Stomach (tissue), 9 donors: Measurements from ENCODE around the gene STK11. TPM values are rescaled to one million over a fixed set of nuclear protein-coding genes. Genes with fewer than 3 reads are reported as not detected.
A peak's percentile ranks its signal among the peaks of the same experiment; 100 is the strongest.

Source experiments
- DNase-seq, 2 donors: peaks; one replicate each; pipeline versions ENCODE4 v3.0.0 to v3.0.0-alpha.2; 2013 to 2019
- H3K27ac ChIP-seq, 5 donors: fragments of 200-600 bp in 4 of 5; sonication (generic) in 4 of 5; one replicate each; pipeline ENCODE4 v1.5.1; 2013 to 2019; ENCODE audit warnings: mild to moderate bottlenecking in 1 of 5, moderate library complexity in 1 of 5
- H3K27me3 ChIP-seq, 3 donors: fragments of 200-600 bp; sonication (generic); one replicate each; pipeline ENCODE4 v1.5.1; 2017 to 2019; ENCODE audit warnings: mixed run types in 1 of 3
- H3K36me3 ChIP-seq, 4 donors: fragments of 200-600 bp; sonication (generic); 1 replicate in 3 of 4; 2 replicates in 1 of 4; pipeline ENCODE4 v1.5.1; 2016 to 2019
- H3K4me1 ChIP-seq, 4 donors: fragments of 200-600 bp; sonication (generic); one replicate each; pipeline ENCODE4 v1.5.1; 2016 to 2019
- H3K4me3 ChIP-seq, 4 donors: fragments of 200-600 bp; sonication (generic) in 3 of 4; one replicate each; pipeline ENCODE4 v1.5.1; 2016 to 2019; ENCODE audit warnings: mild to moderate bottlenecking in 1 of 4
- H3K9me3 ChIP-seq, 4 donors: fragments of 200-600 bp; sonication (generic); one replicate each; pipeline ENCODE4 v1.5.1; 2016 to 2019
- CTCF ChIP-seq, 7 experiments: fragments of 450-650 bp in 4 of 7; fragments of 200-600 bp in 3 of 7; sonication (generic) in 3 of 7; IDR thresholded peaks; one replicate each; pipeline ENCODE4 v1.5.1; 2016 to 2019; ENCODE audit warnings: antibody characterized with exemption in 7 of 7, control low read depth in 2 of 7, mild to moderate bottlenecking in 1 of 7
- EP300 ChIP-seq: sonication (generic); formaldehyde crosslinking; IDR thresholded peaks from one replicate; pipeline ENCODE4 v1.6.1; 2017; ENCODE audit warnings: antibody characterized with exemption
- POLR2A ChIP-seq, 4 donors: fragments of 450-650 bp; IDR thresholded peaks; one replicate each; pipeline ENCODE4 v1.6.1; 2016; ENCODE audit warnings: antibody characterized with exemption in 4 of 4, control low read depth in 2 of 4, mild to moderate bottlenecking in 1 of 4, moderate library complexity in 1 of 4
- POLR2AphosphoS5 ChIP-seq, 3 donors: sonication (generic); formaldehyde crosslinking; IDR thresholded peaks; one replicate each; pipeline ENCODE4 v1.6.1; 2016; ENCODE audit warnings: antibody characterized with exemption in 3 of 3
- WGBS, 5 donors: extraction: QIAGEN DNeasy Blood & Tissue Kit in 3 of 5; methylation state at CpG; one replicate each; pipeline versions ENCODE4 v1.1.5 to v1.1.7; 2013 to 2018; 5-methylcytosine and 5-hydroxymethylcytosine counted together
- intact Hi-C: fragments of 100-400 bp; cut with DNase I; formaldehyde crosslinking; loops from one replicate; pipeline ENCODE4 v1.15.1; 2023; ENCODE audit warnings: low total_unique reads
- polyA plus RNA-seq, 3 donors: library from polyadenylated mRNA; stranded (reverse); fragments of 200-250 nt; gene quantifications; one replicate each; pipeline ENCODE4 v1.2.3, GENCODE V29; 2013
- total RNA-seq, 5 donors: library from RNA; depleted of rRNA; stranded (reverse); fragments of >200 nt; gene quantifications; one replicate each; pipeline versions ENCODE4 v1.1.0 to v1.2.3, GENCODE V29; 2014 to 2016
- donor health status: healthy with polysubstance abuse.
- donor health status: Bipolar disorder and iron deficiency.
- donor health status: healthy.

Gene STK11
- total and polyA plus RNA-seq, 8 donors, result 43.1 to 368 (median 63.1) TPM

GRCh38 chr19:1274852-1275259 is 69.3 kb downstream of the STK11 start:
- H3K4me3 ChIP-seq, result peak overlapping the region; percentile 66 to 76 (median 68)
- peaks cover 60 to 83% (median 71%) of the 10 kb centered on the region in 4 donors for H3K4me1 ChIP-seq
- H3K9me3 ChIP-seq, result no peaks in the 10 kb centered on the region
- H3K36me3 ChIP-seq, result peaks cover 59 to 78% (median 68%) of the 10 kb centered on the region in 4 donors
- H3K27me3 ChIP-seq, result no peaks in the 10 kb centered on the region
- H3K27ac ChIP-seq, result peak overlapping the region; percentile 97 to 100 (median 99)
- no peak for TF ChIP-seq POLR2A (IDR thresholded peaks at IDR 0.05)
- TF ChIP-seq EP300, result no peak
- TF ChIP-seq POLR2AphosphoS5 (IDR thresholded peaks at IDR 0.05), result no peak
- intact Hi-C loops, result no loop called here
- WGBS, 5 donors, result 23 to 38% (median 25%) methylated on average over 24 to 44 of the region's 44 CpGs
- DNase-seq, result no peak

- H3K36me3 ChIP-seq, result peaks cover 59 to 79% (median 68%) of the 10 kb centered on the region in 4 donors
- peaks cover 55 to 79% (median 67%) of the 10 kb centered on the region in 4 donors for H3K4me1 ChIP-seq
- intact Hi-C loops, result no loop called here
These were observed 69.8 kb downstream of the STK11 start, which contains the start of gene FAM174C for GRCh38 chr19:1275260-1275975. FAM174C (plus strand) TSS chr19:1275530; CDS start chr19:1275550, 20 bp downstream.

GRCh38 chr19:1275976-1276627 is 70.5 kb downstream of the STK11 start:
- WGBS, 5 donors, result 9 to 33% (median 11%) methylated on average over 11 to 43 of the region's 43 CpGs
- Histone ChIP-seq H3K27ac (peak overlapping the region; percentile 97 to 100 (median 99)), H3K27me3 (peaks cover 0 to 1% (median 0%) of the 10 kb centered on the region in 3 donors), H3K9me3 (no peaks in the 10 kb centered on the region), H3K4me3 (peak overlapping the region; percentile 66 to 76 (median 68)), H3K36me3 (peaks cover 56 to 72% (median 64%) of the 10 kb centered on the region in 4 donors), H3K4me1 (peaks cover 48 to 72% (median 61%) of the 10 kb centered on the region in 4 donors)
- intact Hi-C loops, result no loop called here
- TF ChIP-seq CTCF (IDR thresholded peaks at IDR 0.05), result no peak
- TF ChIP-seq EP300, result no peak
- no peak for TF ChIP-seq POLR2A (IDR thresholded peaks at IDR 0.05)
- TF ChIP-seq POLR2AphosphoS5 (IDR thresholded peaks at IDR 0.05), result no peak
- no peak for DNase-seq

More at GRCh38 chr19:1275260-1275975, 69.8 kb downstream of the STK11 start, which contains the start of gene FAM174C:
- no peaks in the 10 kb centered on the region for H3K9me3 ChIP-seq
- DNase-seq, result peak; percentile 96 to 98
- H3K27me3 ChIP-seq, result no peaks in the 10 kb centered on the region
- peak within 1 kb of the TSS; percentile 66 to 76 (median 68) for H3K4me3 ChIP-seq
- no peak for TF ChIP-seq EP300
- TF ChIP-seq POLR2AphosphoS5 (IDR thresholded peaks at IDR 0.05), result peak; percentile 53 to 87 (median 55)
- peak within 1 kb of the TSS; percentile 97 to 100 (median 99) for H3K27ac ChIP-seq
- 0 to 2% (median 0%) methylated on average over 28 to 98 of the region's 98 CpGs for WGBS, 5 donors

GRCh38 chr19:1276628-1277022 is 71.0 kb downstream of the STK11 start:
- no peak for TF ChIP-seq POLR2A (IDR thresholded peaks at IDR 0.05)
- no peak for TF ChIP-seq CTCF (IDR thresholded peaks at IDR 0.05)
- no peak for TF ChIP-seq POLR2AphosphoS5 (IDR thresholded peaks at IDR 0.05)
- TF ChIP-seq EP300, result no peak
- peak overlapping the region in 3 of 4 donors; percentile 66 to 76 (median 67) for H3K4me3 ChIP-seq
- peaks cover 43 to 67% (median 55%) of the 10 kb centered on the region in 4 donors for H3K4me1 ChIP-seq
- H3K27ac ChIP-seq, result peak overlapping the region; percentile 97 to 100 (median 99)
- peaks cover 0 to 6% (median 0%) of the 10 kb centered on the region in 3 donors for H3K27me3 ChIP-seq
- intact Hi-C loops, result no loop called here
- peak in 1 of 2 donors; percentile 56 for DNase-seq
- no peaks in the 10 kb centered on the region for H3K9me3 ChIP-seq
- peaks cover 50 to 67% (median 59%) of the 10 kb centered on the region in 4 donors for H3K36me3 ChIP-seq
- 51 to 65% (median 59%) methylated on average over 9 to 10 of the region's 10 CpGs for WGBS, 5 donors

- intact Hi-C loops, result no loop called here
- Histone ChIP-seq H3K27ac (peak overlapping the region in 2 of 5 donors; percentile 100), H3K4me3 (peak overlapping the region in 1 of 4 donors; percentile 76), H3K9me3 (no peaks in the 10 kb centered on the region), H3K36me3 (peaks cover 46 to 62% (median 54%) of the 10 kb centered on the region in 4 donors), H3K4me1 (peaks cover 38 to 63% (median 51%) of the 10 kb centered on the region in 4 donors), H3K27me3 (peaks cover 0 to 8% (median 0%) of the 10 kb centered on the region in 3 donors)
- 92 to 95% (median 93%) methylated on average over 15 of the region's 15 CpGs for WGBS, 5 donors
- no peak for DNase-seq
- TF ChIP-seq CTCF (IDR thresholded peaks at IDR 0.05) (no peak), POLR2A (IDR thresholded peaks at IDR 0.05) (no peak), POLR2AphosphoS5 (IDR thresholded peaks at IDR 0.05) (no peak), EP300 (no peak)
These were observed 71.5 kb downstream of the STK11 start for GRCh38 chr19:1277061-1277460.
